HCT116 (cell line): ENCODE results near the gene CALCB.

Source experiments
- CBX3 ChIP-seq: IDR thresholded peaks from 2 replicates; pipeline ENCODE4 v1.6.1; 2012; ENCODE audit warnings: low read depth
- CTCF ChIP-seq, 3 experiments: fragments of 200-600 bp in 1 of 3; sonication (generic) in 1 of 3; IDR thresholded peaks in 2 of 3; conservative IDR thresholded peaks in 1 of 3; 2 replicates each; pipeline ENCODE4 v1.5.1; 2012 to 2017; ENCODE audit warnings: low read depth in 2 of 3, low read length in 2 of 3, antibody characterized with exemption in 1 of 3, borderline replicate concordance in 1 of 3, control low read depth in 1 of 3, mild to moderate bottlenecking in 1 of 3, mixed read lengths in 1 of 3, mixed run types in 1 of 3, moderate library complexity in 1 of 3; ENCODE audit not compliant: insufficient read depth in 1 of 3
- ELF1 ChIP-seq: IDR thresholded peaks from 2 replicates; pipeline ENCODE4 v1.6.1; 2012; ENCODE audit warnings: low read depth, borderline replicate concordance
- EZH2 ChIP-seq: fragments of 200-600 bp; sonication (generic); IDR thresholded peaks from 2 replicates; pipeline ENCODE4 v1.6.1; 2017; ENCODE audit warnings: antibody characterized with exemption, mixed run types
- EZH2phosphoT487 ChIP-seq: fragments of 200-600 bp; IDR thresholded peaks from 2 replicates; pipeline ENCODE4 v1.6.1; 2018; ENCODE audit warnings: antibody characterized with exemption, borderline replicate concordance
- POLR2A ChIP-seq: IDR thresholded peaks from 2 replicates; pipeline ENCODE4 v1.7.0; 2011; ENCODE audit warnings: borderline replicate concordance; ENCODE audit not compliant: insufficient read depth, insufficient read length; ENCODE audit errors: extremely low read depth
- POLR2AphosphoS5 ChIP-seq: IDR thresholded peaks from 2 replicates; pipeline ENCODE4 v1.6.1; 2011; ENCODE audit warnings: mild to moderate bottlenecking, low read depth, low read length, moderate library complexity
- REST ChIP-seq: IDR thresholded peaks from 2 replicates; pipeline ENCODE4 v1.6.1; 2012; ENCODE audit warnings: low read depth
- SIN3A ChIP-seq: IDR thresholded peaks from 2 replicates; pipeline ENCODE4 v1.6.1; 2012; ENCODE audit warnings: low read depth
- SP1 ChIP-seq: IDR thresholded peaks from 2 replicates; pipeline ENCODE4 v1.6.1; 2012; ENCODE audit warnings: low read depth
- ZBTB33 ChIP-seq: IDR thresholded peaks from 2 replicates; pipeline ENCODE4 v1.6.1; 2011; ENCODE audit warnings: mild to moderate bottlenecking, low read length, moderate library complexity; ENCODE audit not compliant: insufficient replicate concordance; ENCODE audit errors: extremely low read depth
- ZFX ChIP-seq: fragments of 450-650 bp; IDR thresholded peaks from 2 replicates; pipeline ENCODE4 v1.6.1; 2017
- TF ChIP-seq, protein P1 (sequence below): IDR thresholded peaks from 2 replicates; pipeline ENCODE4 v1.6.1; 2012
- TF ChIP-seq, protein P2 (sequence below): IDR thresholded peaks from 2 replicates; pipeline ENCODE4 v1.6.1; 2012

DNA sequence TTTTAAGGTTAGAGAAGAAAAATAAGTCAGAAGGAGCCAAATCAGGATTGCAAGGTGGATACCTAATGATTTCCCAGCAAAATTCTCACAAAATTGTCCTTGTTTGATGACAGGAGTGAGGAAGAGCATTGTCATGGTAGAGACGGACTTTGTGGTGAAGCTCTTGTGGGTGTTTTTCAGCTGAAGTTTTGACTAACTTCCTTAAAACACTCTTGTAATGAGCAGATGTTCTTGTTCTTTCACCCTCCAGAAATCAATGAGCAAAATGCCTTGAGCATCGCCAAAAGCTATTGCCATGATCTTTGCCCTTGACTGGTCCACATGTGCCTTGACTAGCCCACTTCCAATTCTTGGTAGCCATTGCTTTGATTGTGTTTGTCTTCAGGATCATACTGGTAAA lies 20.0 kb downstream of the CALCB start:
- no peak for TF ChIP-seq CTCF (IDR thresholded peaks at IDR 0.05 in 2 of 3, conservative IDR thresholded peaks at IDR 0.05 in 1 of 3; ENCODE audit: borderline replicate concordance in 1 of 3, insufficient read depth in 1 of 3, low read depth in 2 of 3, low read length in 2 of 3)
- no peak for TF ChIP-seq POLR2A
- no peak for TF ChIP-seq POLR2AphosphoS5
- no peak for TF ChIP-seq EZH2phosphoT487
- no peak for TF ChIP-seq SIN3A
- TF ChIP-seq SP1, result no peak
- no peak for TF ChIP-seq CBX3
- no peak for TF ChIP-seq REST
- TF ChIP-seq, protein P1, sequence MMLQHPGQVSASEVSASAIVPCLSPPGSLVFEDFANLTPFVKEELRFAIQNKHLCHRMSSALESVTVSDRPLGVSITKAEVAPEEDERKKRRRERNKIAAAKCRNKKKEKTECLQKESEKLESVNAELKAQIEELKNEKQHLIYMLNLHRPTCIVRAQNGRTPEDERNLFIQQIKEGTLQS, result no peak
- no peak for TF ChIP-seq ZFX
- no peak for TF ChIP-seq ZBTB33
- TF ChIP-seq, protein P2, sequence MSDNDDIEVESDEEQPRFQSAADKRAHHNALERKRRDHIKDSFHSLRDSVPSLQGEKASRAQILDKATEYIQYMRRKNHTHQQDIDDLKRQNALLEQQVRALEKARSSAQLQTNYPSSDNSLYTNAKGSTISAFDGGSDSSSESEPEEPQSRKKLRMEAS, result no peak
- TF ChIP-seq ELF1, result no peak
- no peak for TF ChIP-seq EZH2
